Cardiac fibroblast (primary cell): ENCODE results near the gene ATE1.

Experiments
- DNase-seq, 2 donors: peaks; one replicate each; pipeline versions ENCODE4 v3.0.0 to v3.0.0-alpha.2; 2010; ENCODE audit warnings: low read depth in 2 of 2
- H3K4me3 ChIP-seq, 2 donors: replicated peaks in 1 of 2; 1 replicate in 1 of 2; 2 replicates in 1 of 2; pipeline ENCODE4 v1.5.1; 2011; ENCODE audit warnings: low read depth in 2 of 2, low read length in 2 of 2, mild to moderate bottlenecking in 2 of 2, moderate library complexity in 1 of 2
- TF ChIP-seq, protein P1 (sequence below): IDR thresholded peaks from one replicate; pipeline ENCODE4 v1.5.1; 2011; ENCODE audit warnings: low read depth, mild to moderate bottlenecking, low read length, inconsistent platforms

The ATE1 gene

GRCh38 chr10:121854809-121855445 is 72.9 kb downstream of the ATE1 start:
- no peak for DNase-seq
- no peak overlapping the region for H3K4me3 ChIP-seq
- TF ChIP-seq, protein P1, sequence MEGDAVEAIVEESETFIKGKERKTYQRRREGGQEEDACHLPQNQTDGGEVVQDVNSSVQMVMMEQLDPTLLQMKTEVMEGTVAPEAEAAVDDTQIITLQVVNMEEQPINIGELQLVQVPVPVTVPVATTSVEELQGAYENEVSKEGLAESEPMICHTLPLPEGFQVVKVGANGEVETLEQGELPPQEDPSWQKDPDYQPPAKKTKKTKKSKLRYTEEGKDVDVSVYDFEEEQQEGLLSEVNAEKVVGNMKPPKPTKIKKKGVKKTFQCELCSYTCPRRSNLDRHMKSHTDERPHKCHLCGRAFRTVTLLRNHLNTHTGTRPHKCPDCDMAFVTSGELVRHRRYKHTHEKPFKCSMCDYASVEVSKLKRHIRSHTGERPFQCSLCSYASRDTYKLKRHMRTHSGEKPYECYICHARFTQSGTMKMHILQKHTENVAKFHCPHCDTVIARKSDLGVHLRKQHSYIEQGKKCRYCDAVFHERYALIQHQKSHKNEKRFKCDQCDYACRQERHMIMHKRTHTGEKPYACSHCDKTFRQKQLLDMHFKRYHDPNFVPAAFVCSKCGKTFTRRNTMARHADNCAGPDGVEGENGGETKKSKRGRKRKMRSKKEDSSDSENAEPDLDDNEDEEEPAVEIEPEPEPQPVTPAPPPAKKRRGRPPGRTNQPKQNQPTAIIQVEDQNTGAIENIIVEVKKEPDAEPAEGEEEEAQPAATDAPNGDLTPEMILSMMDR, result no peak

DNA sequence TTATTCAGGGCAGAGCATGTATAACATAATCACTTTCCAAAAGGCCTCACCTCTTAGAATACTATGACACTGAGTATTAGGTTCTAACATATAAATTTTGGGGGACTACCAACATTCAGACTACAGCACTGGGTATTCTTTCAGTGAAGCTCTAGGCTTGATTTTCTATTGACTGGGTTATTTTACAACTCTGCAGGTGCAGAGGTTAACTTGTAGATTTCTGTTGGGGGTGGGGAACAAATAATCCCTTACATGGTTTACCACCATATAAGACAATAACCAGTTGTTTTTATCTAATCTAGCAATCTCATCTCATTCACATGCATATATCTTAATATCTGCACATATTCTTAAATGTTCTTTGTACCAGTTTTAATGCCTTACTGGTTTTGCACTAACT is 73.9 kb downstream of the ATE1 start:
- DNase-seq, result no peak
- TF ChIP-seq, protein P1, result no peak
- no peak overlapping the region for H3K4me3 ChIP-seq

GRCh38 chr10:121851786-121852185 is 76.0 kb downstream of the ATE1 start:
- TF ChIP-seq, protein P1, result no peak
- DNase-seq, result no peak
- H3K4me3 ChIP-seq, result no peak overlapping the region

DNA sequence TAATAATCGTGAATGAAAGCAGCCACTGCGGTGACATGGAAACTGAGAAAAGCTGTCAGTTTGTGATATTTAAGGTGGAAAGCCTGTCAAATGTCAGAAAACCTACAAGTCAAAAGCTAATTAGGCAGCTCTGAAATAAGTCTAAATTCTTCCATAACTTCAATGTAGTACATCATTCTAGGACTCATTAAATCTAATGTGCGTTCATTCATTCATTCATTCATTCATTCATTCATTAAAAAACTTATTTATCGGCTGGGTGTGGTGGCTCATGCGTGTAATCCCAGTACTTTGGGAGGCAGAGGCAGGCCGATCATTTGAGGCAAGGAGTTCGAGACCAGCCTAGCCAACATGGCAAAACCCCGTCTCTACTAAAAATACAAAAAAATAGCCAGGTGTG is 79.7 kb downstream of the ATE1 start:
- TF ChIP-seq, protein P1, result no peak
- DNase-seq, result no peak
- no peak overlapping the region for H3K4me3 ChIP-seq

DNA sequence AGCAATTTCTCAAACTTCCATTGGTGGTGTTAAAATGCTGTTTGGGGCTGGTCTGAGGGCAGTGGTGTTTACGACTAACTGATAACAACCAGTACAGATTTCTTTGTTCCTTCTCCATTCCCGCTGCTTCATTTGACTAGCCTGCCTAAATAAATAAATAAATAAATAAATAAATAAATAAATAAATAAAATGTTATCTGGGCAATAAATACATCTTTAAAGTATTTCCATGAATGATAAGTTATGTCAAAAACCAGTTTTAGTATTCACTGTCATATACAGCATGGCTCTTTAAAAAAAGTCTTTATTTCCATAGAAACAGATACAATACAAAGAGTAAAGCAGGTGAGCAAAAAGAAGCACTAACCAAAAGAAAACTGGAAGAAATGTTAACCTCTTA is 81.3 kb downstream of the ATE1 start:
- no peak for DNase-seq
- H3K4me3 ChIP-seq, result no peak overlapping the region
- TF ChIP-seq, protein P1, result no peak

GRCh38 chr10:121845044-121845784 is 82.6 kb downstream of the ATE1 start:
- no peak for DNase-seq
- TF ChIP-seq, protein P1, result no peak
- H3K4me3 ChIP-seq, result no peak overlapping the region

DNA sequence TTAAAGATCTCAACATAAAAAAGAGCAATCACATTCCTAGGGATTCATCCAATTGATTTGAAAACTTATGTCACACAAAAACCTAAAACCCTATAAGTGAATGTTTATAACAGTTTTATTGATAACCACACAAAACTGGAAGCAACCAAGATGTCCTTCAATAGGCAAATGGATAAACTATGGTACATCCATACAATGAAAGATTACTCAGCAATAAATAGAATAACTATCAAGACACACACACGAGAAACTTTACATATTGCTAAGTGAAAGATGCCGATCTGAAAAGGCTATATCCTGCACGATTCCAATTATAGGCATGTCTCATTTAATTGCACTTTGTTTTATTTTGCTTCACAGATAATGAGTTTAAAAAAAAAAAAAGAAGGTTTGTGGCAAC is 83.3 kb downstream of the ATE1 start:
- DNase-seq, result no peak
- no peak overlapping the region for H3K4me3 ChIP-seq
- TF ChIP-seq, protein P1, result no peak
